GF-D8 (cell line): ENCODE data around the gene FAM227B.
"Not testable (repeated sequence)": the region's sequence is repeated elsewhere in the genome, so short reads cannot be mapped to it uniquely, and the experiment has no call there.

ENCODE experiments used
- DNase-seq: peaks from one replicate; lab custom pipeline; 2025; lab: John Stamatoyannopoulos, UW

FAM227B gene

GRCh38 chr15:49379996-49380395, 240.6 kb downstream of the FAM227B start:
- no peak for DNase-seq

DNA sequence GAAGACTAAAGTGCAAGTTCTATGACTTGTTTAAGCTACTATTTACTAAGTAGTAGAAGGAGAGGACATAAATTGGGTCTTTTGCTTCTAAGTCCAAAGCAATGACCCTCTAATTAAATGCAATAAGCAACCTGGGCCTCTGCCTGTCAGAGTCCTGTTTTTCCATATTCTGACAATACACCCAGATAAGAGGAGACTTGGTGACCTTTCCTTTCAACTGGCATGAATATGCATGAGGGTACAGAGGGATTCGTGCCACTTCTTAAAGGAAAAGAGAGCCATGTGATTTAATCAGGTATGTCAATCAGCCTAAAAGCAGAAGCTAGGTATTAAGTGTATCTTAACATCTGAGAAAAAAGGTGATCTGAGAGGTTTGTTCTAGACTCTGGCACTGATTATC, 248.3 kb downstream of the FAM227B start:
- DNase-seq, result no peak

- no peak for DNase-seq
Measured at GRCh38 chr15:49370782-49371181, 249.8 kb downstream of the FAM227B start.

DNA sequence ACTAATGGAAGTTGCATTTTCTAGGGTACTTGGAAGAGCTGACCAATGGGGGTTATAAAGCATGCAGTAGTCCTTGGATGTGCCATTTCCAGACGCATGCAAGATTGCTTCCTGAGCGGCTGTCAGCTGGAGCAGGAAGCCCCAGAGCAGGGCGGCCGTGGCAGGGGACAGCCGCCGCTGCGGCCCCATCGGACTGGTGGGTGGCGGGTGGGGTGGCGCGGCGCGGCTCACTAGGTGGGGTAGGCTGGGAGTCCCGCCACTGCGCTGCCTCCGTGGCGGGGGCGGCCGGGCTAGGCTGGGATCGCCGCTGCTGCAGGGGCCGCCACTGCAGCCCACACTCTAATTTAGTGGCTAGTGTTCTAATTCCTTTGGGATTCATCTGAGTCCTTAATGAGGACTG, 254.1 kb downstream of the FAM227B start:
- no peak for DNase-seq

- DNase-seq, result no peak
Measured at GRCh38 chr15:49361370-49361769, 259.2 kb downstream of the FAM227B start.

GRCh38 chr15:49354439-49354838, 266.2 kb downstream of the FAM227B start:
- not testable (repeated sequence) for DNase-seq

DNA sequence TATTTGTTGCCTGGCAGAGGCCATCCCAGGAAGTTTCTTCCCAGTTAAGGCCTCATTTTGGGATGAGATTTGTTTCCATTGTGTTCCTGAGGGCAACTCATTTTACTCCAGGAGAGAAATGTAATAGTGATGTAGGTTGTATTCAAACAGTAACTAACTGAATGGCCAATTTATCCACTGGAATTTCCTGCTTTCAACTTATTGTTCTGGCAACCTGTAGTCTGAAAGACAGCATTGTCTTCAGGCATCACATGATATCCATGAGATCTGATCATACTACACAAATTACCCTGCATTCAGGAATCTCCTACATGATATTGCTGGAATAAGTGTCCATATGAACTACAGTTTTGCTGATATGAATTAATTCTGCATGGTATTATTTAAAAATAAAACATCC, 277.1 kb downstream of the FAM227B start:
- no peak for DNase-seq

DNA sequence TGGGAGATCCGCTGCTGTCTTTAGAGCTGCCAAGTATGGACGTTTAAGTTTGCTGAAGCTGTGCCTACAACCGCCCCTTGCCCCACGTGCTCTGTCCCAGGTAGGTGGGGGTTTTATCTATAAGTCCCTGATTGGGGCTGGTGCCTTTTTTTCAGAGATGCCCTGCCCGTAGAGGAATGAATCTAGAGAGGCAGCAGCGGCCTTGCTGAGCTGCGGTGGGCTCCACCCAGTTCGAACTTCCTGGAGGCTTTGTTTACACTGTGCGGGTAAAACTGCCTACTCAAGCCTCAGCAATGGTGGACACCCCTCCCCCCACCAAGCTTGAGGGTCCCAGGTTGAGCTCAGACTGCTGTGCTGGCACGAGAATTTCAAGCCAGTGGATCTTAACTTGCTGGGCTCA, 281.0 kb downstream of the FAM227B start:
- DNase-seq, result no peak

GRCh38 chr15:49331951-49332350, 288.7 kb downstream of the FAM227B start:
- no peak for DNase-seq

DNA sequence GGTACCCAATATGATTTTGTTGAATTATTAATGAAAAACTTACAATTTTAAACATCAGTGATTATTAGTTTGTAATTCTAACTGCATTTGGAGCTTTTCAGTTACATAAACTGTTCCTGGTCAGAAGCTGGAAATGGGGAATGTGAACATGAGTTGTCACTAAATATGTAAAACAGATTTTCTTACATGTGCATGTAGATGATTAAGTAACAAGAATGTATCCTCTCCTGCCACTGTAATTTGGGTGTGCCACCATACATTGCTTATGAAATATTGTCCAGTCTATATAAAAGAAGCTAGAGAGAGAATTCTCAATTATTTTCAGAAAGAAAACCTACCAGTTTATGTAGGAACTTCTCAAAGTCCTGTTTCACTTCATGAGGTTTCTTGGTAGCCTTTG, 289.2 kb downstream of the FAM227B start:
- no peak for DNase-seq

- DNase-seq, result no peak
Measured at GRCh38 chr15:49330166-49330565, 290.5 kb downstream of the FAM227B start.

DNA sequence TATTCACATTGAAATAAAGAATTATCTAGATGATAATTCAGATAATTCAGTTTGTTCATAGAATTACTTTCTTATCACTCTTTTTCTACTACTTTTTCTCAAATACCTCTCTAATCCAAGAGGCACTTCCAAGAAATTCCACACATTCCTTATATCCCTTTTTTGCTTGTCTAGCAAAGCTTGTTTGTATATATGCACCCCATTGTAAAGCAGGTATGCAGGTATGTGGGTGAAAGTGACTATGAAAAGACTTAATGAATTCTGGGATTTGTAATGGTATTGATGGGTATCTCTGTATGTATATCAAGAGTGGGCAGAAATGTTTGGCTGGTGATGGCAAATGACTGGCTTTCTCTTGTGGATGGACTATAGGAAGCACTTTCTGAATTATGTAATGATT, 291.7 kb downstream of the FAM227B start:
- no peak for DNase-seq

- no peak for DNase-seq
Measured at GRCh38 chr15:49327927-49328326, 292.7 kb downstream of the FAM227B start.

DNA sequence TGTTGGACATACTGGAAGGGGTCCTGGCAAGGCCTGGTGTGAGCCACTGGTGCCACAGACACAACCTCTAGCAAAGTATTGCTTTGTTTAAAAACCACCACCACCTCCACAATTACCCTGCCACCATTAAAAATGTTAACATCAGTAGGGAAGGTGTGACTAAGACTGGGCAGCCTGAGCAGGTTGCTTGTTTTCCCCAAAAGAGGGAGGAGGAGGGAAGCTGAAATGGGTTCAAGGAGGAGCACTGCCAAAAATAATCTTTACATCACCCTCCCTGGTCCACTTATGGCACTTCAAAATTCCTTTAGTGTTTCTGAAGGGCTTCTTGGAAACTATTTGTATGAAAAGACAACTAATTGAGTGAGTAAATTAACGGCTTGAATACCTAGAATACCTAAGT, 297.4 kb downstream of the FAM227B start:
- DNase-seq, result no peak

- no peak for DNase-seq
Measured at GRCh38 chr15:49320351-49320750, 300.3 kb downstream of the FAM227B start.

- DNase-seq, result no peak
Measured at GRCh38 chr15:49315391-49315823, 305.2 kb downstream of the FAM227B start.

DNA sequence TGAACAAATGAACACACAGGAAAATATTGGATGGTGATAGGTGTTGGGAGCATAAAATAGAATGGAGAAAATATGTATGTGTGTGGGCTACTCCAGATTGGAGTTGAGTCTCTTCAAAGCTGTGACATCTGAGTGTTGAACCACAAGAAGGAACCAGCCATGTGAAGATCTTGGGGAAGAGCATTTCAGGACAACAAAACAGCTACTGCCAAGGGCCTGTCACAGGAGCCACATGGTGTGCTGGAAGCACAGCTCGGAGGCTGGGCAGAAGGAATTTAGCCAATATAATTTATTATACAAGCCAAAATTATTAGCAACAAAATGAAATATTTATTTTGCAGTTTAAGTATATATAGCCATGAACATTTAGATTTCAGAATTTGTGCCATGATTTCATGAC, 305.9 kb downstream of the FAM227B start:
- DNase-seq, result no peak

GRCh38 chr15:49313650-49314049, 307.0 kb downstream of the FAM227B start:
- DNase-seq, result no peak

DNA sequence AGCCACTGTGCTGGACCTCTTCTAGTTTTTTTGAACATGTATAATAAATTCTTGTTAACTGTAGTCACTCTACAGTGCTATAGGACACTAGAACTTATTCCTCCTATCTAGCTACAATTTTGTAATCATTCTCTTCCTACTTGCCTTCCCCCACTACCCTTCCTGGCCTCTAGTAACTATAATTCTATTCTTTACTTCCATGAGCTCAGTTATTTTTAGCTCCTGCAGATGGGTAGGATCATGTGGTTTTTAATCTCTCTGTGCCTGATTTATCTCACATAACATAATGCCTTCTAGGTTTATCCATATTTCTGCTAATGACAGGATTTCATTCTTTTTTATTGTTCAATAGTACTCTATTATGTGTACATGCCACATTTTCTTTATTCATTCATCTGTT, 310.7 kb downstream of the FAM227B start:
- DNase-seq, result no peak

GRCh38 chr15:49308686-49309085, 311.9 kb downstream of the FAM227B start:
- no peak for DNase-seq

- DNase-seq, result no peak
Measured at GRCh38 chr15:49306551-49306950, 314.1 kb downstream of the FAM227B start.

DNA sequence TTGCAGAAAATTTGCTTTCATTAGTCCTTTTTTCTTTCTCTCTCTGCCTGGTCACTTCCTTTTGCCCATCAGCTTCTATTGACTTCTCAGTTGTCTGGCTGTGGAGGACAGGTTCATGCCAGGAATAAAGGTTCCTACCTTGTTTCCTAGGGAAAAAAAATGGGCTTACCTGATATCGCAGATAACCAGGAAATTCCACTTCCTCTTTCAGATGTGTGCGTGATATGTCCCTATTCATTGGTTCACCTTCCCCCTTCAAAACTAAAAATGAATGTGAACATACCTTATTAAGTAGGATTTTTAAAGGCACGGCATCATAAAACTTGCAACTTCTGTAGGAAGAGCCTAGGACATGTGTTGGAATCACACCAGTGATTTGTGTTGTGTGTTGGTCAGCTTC, 317.6 kb downstream of the FAM227B start:
- DNase-seq, result no peak

DNA sequence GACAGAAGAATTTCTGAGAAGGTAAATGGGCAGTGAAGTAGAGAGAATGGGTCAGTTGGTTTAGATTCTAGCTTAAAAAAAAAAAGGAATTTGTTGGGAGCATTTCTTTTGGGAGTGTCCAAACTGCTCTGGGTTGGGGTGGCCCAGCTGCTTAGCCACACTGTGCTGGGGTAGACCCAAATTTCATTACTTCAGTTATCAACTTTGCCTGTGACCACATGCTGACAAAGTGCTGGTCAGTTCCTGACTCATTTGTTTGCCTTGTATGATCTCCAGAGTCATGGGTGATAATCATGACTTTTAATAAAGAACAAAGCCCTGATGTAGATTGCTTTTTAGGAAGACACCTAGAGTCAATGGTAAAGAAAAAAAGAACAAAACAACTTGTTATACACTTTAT, 319.1 kb downstream of the FAM227B start:
- no peak for DNase-seq

GRCh38 chr15:49300856-49301255, 319.8 kb downstream of the FAM227B start:
- no peak for DNase-seq

DNA sequence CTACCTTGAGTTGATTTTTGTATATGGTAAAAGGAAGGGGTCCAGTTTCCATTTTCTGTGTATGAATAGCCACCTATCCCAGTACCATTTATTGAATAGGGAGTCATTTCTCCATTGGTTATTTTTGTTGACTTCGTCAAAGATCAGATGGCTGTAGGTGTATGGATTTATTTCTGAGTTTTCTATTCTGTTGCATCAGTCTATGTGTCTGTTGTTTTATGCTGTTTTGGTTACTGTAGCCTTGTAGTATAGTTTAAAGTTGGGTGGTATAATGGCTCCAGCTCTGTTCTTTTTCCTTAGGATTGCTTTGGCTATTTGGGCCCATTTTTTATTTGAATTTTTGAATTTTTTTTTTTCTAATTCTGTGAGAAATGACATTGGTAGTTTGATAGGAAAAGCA, 323.0 kb downstream of the FAM227B start:
- no peak for DNase-seq
